Measurements from ENCODE around the gene MSMB. TPM values are rescaled to one million over a fixed set of nuclear protein-coding genes. Genes with fewer than 3 reads are reported as not detected.

Gene MSMB
- polyA plus RNA-seq, 1 donor (not counting 4 experiments of a cell fraction or from before 2014, with no cell fraction given), result not detected

DNA sequence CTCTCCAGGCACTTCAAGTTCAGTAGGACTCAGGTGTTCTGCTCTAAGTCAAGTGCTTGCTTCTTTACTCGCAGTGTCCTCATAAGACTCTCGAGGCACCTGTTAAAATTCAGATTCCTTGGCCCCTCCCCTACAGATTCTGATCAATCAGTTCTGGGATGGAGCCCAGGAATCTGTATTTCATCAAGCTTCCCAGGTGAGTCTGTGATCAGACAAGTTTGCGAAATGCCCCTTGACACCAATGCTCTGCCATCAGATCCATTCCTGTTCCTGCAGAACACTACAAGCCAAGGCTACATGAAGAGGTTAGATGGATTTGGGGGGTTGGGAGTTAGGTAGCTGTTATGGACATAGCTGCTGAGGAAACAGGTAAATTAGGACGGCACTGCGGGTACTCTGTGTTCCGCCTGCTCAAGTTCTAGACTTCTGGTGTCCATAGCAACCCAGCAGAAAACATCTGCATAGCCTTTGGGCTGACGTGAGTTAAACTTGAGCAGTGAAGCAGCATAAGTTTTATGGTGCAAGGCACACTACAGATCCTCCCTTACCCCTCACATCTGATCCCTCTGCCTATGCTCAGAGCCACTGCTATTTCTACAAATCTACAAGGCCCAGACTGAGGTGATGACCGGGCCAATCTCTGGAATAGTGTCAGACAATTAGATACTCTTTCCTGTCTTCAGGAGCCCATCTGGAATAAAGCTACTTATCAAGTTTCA lies 8.8 kb downstream of the MSMB start:
- dilution Hi-C loops (cut with MboI; ENCODE audit: extremely low pct_ligation_motif_present, low sequenced_read_pairs), result no loop called here
- Histone ChIP-seq H3K4me3 (ENCODE audit: control insufficient read depth in 2 of 3, extremely low read depth in 1 of 3, insufficient read depth in 2 of 3, low read depth in 1 of 3, low read length in 3 of 3) (no peak overlapping the region), H3K27ac (ENCODE audit: control insufficient read depth, insufficient read depth, low read length) (no peak overlapping the region), H3K4me1 (ENCODE audit: control insufficient read depth, extremely low read depth, insufficient read depth, low read length) (peaks cover 4% of the 10 kb centered on the region), H3K9me3 (ENCODE audit: control insufficient read depth, low read depth, low read length) (no peaks in the 10 kb centered on the region), H3K36me3 (ENCODE audit: control insufficient read depth in 2 of 2, extremely low read depth in 1 of 2, insufficient read depth in 2 of 2, low read length in 2 of 2) (no peaks in the 10 kb centered on the region), H3K79me2 (ENCODE audit: control insufficient read depth, insufficient read depth, low read length) (no peaks in the 10 kb centered on the region), H3K27me3 (ENCODE audit: control insufficient read depth, extremely low read depth, insufficient read depth, low read length) (no peaks in the 10 kb centered on the region), H3K9ac (ENCODE audit: control insufficient read depth, extremely low read depth, insufficient read depth, low read length) (no peak overlapping the region), H4K20me1 (ENCODE audit: control insufficient read depth, extremely low read depth, insufficient read depth, low read length) (no peaks in the 10 kb centered on the region), H3K4me2 (ENCODE audit: control insufficient read depth, extremely low read depth, insufficient read depth, low read depth, low read length) (no peak overlapping the region), H3K9me1 (ENCODE audit: control insufficient read depth, extremely low read depth, insufficient read depth, low read length) (no peaks in the 10 kb centered on the region), H2AFZ (ENCODE audit: control insufficient read depth, low read length) (no peak overlapping the region)
- no peak for DNase-seq (ENCODE audit: low read depth, low spot score)
- no peak for FAIRE-seq
- TF ChIP-seq, protein P1, sequence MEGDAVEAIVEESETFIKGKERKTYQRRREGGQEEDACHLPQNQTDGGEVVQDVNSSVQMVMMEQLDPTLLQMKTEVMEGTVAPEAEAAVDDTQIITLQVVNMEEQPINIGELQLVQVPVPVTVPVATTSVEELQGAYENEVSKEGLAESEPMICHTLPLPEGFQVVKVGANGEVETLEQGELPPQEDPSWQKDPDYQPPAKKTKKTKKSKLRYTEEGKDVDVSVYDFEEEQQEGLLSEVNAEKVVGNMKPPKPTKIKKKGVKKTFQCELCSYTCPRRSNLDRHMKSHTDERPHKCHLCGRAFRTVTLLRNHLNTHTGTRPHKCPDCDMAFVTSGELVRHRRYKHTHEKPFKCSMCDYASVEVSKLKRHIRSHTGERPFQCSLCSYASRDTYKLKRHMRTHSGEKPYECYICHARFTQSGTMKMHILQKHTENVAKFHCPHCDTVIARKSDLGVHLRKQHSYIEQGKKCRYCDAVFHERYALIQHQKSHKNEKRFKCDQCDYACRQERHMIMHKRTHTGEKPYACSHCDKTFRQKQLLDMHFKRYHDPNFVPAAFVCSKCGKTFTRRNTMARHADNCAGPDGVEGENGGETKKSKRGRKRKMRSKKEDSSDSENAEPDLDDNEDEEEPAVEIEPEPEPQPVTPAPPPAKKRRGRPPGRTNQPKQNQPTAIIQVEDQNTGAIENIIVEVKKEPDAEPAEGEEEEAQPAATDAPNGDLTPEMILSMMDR (optimal IDR thresholded peaks at IDR 0.05 in 1 of 3, IDR thresholded peaks at IDR 0.05 in 1 of 3, conservative IDR thresholded peaks at IDR 0.05 in 1 of 3; ENCODE audit: extremely low read depth in 1 of 3, insufficient read depth in 2 of 3, low read length in 3 of 3), result no peak
- no peak for TF ChIP-seq EZH2 (IDR thresholded peaks at IDR 0.05; ENCODE audit: low read length)

DNA sequence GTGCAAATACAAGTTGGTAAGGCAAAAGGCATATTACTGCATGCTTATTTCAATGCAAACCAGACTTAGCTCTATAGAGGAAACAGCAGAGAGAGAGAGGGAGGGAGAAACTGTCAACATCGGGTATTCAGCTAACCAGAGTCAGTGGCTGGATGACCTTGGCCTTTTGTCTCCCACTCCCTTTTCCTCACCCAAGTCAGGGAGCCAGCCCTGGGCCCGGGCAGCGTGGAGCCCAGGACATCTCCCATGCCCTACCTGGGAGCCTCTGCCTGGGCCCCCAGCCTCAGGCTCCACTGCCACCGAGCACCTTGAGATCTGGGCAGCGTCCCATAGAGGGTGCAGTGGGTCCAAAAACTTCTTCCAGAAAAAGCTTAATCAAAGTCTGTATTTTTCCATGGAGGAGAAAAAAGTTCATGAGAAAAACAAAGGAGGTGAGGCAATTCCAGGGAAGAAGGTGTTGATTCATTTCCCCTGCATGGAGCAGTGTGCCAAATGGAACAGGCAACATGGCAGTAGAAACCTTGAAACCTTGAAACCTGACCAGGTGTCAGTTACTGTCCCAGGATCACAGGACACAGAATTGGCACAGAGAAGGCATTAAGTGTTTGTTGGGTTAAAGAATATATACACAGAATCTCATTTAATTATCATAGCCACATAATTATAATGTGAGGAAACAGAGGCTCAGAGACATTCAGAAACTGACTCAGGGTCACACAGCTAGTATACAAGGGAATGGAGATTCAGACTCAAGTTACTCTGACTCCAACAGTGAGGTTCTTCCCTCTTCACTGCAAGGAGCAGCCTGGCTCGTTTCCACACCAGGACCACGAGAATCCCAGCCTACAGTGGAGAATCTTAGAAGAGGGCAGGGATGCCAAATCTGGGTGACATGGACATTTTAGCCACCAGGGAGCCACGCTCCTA lies 9.9 kb downstream of the MSMB start:
- DNase-seq (ENCODE audit: low read depth, low spot score) (no peak), FAIRE-seq (no peak)
- Histone ChIP-seq H3K36me3 (ENCODE audit: control insufficient read depth in 2 of 2, extremely low read depth in 1 of 2, insufficient read depth in 2 of 2, low read length in 2 of 2) (no peaks in the 10 kb centered on the region), H3K4me3 (ENCODE audit: control insufficient read depth in 2 of 3, extremely low read depth in 1 of 3, insufficient read depth in 2 of 3, low read depth in 1 of 3, low read length in 3 of 3) (no peak overlapping the region), H4K20me1 (ENCODE audit: control insufficient read depth, extremely low read depth, insufficient read depth, low read length) (no peaks in the 10 kb centered on the region), H3K27ac (ENCODE audit: control insufficient read depth, insufficient read depth, low read length) (no peak overlapping the region), H3K4me1 (ENCODE audit: control insufficient read depth, extremely low read depth, insufficient read depth, low read length) (peaks cover 3% of the 10 kb centered on the region), H2AFZ (ENCODE audit: control insufficient read depth, low read length) (no peak overlapping the region), H3K9me3 (ENCODE audit: control insufficient read depth, low read depth, low read length) (no peaks in the 10 kb centered on the region), H3K27me3 (ENCODE audit: control insufficient read depth, extremely low read depth, insufficient read depth, low read length) (no peaks in the 10 kb centered on the region), H3K4me2 (ENCODE audit: control insufficient read depth, extremely low read depth, insufficient read depth, low read depth, low read length) (no peak overlapping the region), H3K9me1 (ENCODE audit: control insufficient read depth, extremely low read depth, insufficient read depth, low read length) (no peaks in the 10 kb centered on the region), H3K79me2 (ENCODE audit: control insufficient read depth, insufficient read depth, low read length) (no peaks in the 10 kb centered on the region), H3K9ac (ENCODE audit: control insufficient read depth, extremely low read depth, insufficient read depth, low read length) (no peak overlapping the region)
- dilution Hi-C loops (cut with MboI; ENCODE audit: extremely low pct_ligation_motif_present, low sequenced_read_pairs), result no loop called here
- no peak for TF ChIP-seq EZH2 (IDR thresholded peaks at IDR 0.05; ENCODE audit: low read length)
